HG03039 (cell line): ENCODE data around the gene TTLL12.

Source experiments
- ATAC-seq: cut with Tn5 transposase; IDR thresholded peaks from one replicate; pipeline ENCODE4 v1.9.1; 2021; ENCODE audit warnings: mild to moderate bottlenecking, moderate library complexity; ENCODE audit not compliant: unreplicated experiment

Gene TTLL12

DNA sequence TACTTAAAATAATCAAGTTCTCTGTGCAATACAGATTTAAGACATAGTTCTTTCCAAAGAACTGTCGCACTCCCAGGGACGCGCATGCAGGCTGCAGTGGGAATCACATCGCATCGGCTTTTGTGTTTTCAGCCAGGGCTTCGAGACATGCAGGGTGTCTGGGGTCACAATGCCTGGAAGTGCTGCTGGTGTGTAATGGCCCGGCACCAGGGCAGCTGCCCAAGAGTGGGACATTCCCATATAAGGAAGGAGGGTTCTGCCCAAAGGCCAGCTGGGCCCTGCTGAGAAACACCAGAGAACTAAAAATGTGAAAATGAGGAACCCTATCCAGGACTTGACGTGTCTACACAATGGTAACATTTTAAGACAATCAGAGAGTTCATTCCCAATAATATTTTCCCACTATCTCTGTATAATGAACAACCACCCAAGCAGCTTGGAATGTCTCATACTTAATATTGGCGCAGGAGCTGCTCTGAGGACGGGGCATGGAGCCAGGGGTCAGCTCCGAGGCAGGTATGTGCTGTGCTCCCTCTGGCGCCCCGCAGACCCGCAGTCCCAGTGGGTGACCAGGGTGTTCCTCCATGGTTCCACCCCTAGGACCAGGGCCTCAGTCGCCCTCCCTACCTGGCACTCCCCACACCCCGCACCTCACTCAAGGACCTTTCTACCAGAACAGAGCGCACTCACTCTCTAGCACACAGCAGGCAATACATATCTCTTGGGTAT, 55.0 kb downstream of the TTLL12 start:
- ATAC-seq: no peak

DNA sequence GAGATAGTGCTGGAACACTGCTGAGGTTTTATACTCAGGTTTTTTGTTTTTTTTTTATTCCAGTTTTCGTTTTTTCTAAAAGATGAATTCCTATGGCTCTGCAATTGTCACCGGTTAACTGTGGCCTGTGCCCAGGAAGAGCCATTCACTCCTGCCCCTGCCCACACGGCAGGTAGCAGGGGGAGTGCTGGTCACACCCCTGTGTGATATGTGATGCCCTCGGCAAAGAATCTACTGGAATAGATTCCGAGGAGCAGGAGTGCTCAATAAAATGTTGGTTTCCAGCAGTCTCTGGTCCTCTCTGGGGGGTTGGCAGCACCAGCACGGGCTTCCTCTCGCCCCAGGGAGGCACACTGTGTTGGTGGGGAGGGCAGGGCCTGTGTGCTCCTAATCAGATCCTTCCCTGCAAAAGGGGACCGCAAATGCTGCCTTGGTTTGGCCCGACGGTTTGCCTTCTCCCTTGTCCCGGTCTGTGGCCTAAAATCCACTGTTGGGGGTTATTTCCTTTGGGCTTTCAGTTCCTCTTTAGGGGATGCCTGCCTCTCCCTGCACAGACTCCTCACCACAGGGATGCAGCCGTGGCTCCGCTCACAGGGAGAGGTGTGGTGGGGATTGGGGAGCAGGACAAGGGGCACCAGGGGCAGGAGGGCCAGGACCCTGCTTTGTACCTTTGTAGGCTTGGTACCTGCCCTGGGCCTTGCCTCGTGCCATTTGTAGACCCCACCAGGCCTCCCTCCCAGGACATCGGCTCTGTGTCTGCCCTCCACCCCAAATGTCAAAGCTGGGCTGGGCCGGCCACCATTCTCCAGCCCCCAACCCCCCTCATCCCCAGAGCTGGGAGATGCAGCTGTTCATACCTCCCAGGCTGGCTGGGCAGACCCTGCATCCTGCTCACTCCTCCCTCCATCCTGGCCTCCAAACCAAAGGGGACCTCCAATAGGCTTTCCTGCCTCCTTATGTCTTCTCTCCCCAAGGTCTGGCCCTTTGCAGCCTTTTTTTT, 57.2 kb downstream of the TTLL12 start:
- no peak for ATAC-seq

- no peak for ATAC-seq
These were observed 58.0 kb downstream of the TTLL12 start for GRCh38 chr22:43128928-43129424.

- ATAC-seq: no peak
These were observed 58.8 kb downstream of the TTLL12 start for GRCh38 chr22:43128116-43128515.

- no peak for ATAC-seq
These were observed 59.6 kb downstream of the TTLL12 start for GRCh38 chr22:43127166-43127908.

GRCh38 chr22:43126501-43127165, 60.3 kb downstream of the TTLL12 start:
- ATAC-seq: no peak

- ATAC-seq: peak; percentile 55
These were observed 67.9 kb downstream of the TTLL12 start for GRCh38 chr22:43118953-43119458.

- peak; percentile 5 for ATAC-seq
These were observed 68.7 kb downstream of the TTLL12 start for GRCh38 chr22:43118024-43118849.

DNA sequence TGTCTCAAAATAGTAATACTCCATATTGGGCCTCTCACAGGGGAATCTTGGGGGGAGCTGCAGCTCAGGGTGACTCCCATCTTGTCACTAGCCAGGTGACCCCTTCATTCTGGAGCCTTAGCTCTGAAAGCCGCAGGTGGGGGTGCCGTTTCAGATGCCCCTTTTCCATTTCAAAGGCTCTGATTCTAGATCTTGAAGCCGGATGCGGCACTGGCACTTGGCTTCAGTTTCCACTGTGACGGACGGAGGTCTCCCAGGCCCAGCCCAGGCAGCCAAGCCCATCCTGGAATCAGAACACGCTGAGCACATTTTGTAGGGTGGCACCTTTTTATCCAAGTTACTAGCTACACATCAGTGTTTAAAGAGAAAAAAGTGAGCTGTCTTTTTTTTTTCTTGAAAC, 70.0 kb downstream of the TTLL12 start:
- no peak for ATAC-seq
